ENCODE results near the gene GNAT1. TPM values are rescaled to one million over a fixed set of nuclear protein-coding genes. Genes with fewer than 3 reads are reported as not detected.
A peak's percentile ranks its signal among the peaks of the same experiment; 100 is the strongest.

GNAT1 gene
- total RNA-seq, 2 experiments from 2014 or later: not detected

DNA sequence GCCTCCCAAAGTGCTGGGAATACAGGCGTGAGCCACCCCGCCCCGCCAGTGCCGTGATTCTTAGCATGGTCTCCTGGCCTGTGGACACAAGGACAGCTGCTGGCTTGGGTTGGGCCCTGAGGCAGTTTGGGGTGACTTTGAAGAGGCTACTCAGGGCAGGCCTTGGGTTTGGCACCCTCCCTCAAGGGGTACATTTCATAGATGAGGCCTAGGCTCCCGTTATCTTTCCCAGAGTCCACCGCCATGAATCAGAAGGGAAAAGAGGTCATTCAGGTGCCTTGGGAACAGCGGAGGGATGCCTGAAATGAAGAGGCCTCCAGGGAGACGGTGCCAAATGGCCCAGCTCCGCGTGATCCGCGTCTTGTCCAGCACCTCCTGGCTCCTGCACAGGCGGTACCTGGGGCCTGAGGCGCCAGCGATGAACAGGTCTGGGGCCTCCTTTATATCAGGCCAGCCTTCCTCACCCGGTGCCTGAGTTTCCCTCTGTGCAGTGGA, 53.9 kb downstream of the GNAT1 start:
- no peak for DNase-seq (ENCODE audit: low spot score)
- Histone ChIP-seq H2AFZ (ENCODE audit: low read length) (no peak overlapping the region), H3K27ac (ENCODE audit: low read depth, low read length, poor library complexity, severe bottlenecking) (peak overlapping the region; percentile 79), H3K4me2 (ENCODE audit: low read length) (peak overlapping the region; percentile 78), H3K79me2 (ENCODE audit: insufficient read depth, low read depth, low read length) (peaks cover 68% of the 10 kb centered on the region), H3K9me2 (ENCODE audit: insufficient read depth, low read length) (no peaks in the 10 kb centered on the region), H3K4me1 (ENCODE audit: insufficient read depth, low read length, poor library complexity, severe bottlenecking) (peaks cover 73% of the 10 kb centered on the region), H3K9me3 (ENCODE audit: low read length) (no peaks in the 10 kb centered on the region), H4K20me1 (ENCODE audit: insufficient read depth, low read length) (peaks cover 15% of the 10 kb centered on the region; the same call in 1 of the 2 replicates), H3K36me3 (ENCODE audit: insufficient read depth, low read length) (peaks cover 43% of the 10 kb centered on the region; the same call in 1 of the 2 replicates), H3K4me3 (ENCODE audit: low read depth, low read length, poor library complexity, severe bottlenecking) (peak overlapping the region; percentile 64)
- TF ChIP-seq, protein P1, sequence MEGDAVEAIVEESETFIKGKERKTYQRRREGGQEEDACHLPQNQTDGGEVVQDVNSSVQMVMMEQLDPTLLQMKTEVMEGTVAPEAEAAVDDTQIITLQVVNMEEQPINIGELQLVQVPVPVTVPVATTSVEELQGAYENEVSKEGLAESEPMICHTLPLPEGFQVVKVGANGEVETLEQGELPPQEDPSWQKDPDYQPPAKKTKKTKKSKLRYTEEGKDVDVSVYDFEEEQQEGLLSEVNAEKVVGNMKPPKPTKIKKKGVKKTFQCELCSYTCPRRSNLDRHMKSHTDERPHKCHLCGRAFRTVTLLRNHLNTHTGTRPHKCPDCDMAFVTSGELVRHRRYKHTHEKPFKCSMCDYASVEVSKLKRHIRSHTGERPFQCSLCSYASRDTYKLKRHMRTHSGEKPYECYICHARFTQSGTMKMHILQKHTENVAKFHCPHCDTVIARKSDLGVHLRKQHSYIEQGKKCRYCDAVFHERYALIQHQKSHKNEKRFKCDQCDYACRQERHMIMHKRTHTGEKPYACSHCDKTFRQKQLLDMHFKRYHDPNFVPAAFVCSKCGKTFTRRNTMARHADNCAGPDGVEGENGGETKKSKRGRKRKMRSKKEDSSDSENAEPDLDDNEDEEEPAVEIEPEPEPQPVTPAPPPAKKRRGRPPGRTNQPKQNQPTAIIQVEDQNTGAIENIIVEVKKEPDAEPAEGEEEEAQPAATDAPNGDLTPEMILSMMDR (conservative IDR thresholded peaks at IDR 0.05; ENCODE audit: low read length): no peak
- no peak for TF ChIP-seq EZH2phosphoT487 (IDR thresholded peaks at IDR 0.05; ENCODE audit: borderline replicate concordance, low read depth, low read length)
- POLR2A ChIA-PET: no interaction called here
- no TSS peak for BruUV-seq (replicated peaks)
- intact Hi-C loops (cut with micrococcal nuclease; ENCODE audit: unreplicated experiment): no loop called here
- CTCF ChIA-PET (ENCODE audit: unreplicated experiment): no interaction called here

DNA sequence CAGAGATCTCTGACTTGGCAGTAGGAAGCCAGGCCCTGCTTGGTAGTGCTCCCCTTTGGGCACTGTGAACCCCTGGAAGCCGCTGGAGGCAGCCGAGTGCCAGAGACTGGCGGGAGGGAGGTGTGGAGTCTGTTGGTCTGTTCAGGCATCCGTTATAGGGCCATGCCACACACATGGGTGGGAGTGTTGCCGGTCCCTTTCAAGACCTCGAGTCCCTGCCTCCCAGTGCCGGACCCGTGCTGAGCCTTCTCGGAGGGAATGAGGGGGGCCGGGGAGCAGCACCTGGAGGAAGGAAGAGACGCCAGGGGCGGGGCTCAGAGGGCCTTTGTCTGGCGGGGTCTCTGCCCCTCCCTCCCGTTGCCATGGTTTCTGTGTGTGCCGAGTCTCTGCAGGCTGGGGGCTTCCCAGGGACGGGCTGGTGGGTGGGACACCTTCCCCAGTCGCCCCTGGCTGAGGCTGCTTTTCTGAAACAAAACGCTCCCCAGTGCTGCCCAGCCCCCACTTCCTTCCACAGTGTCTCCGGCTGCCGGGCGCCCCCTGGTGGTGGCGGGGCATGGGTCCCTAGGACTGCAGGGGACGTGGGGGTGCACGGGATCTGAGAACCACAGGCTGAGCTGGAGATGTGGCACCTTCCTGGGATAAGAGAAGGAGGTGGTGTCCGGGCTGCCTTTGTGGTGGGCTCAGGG, 54.6 kb downstream of the GNAT1 start:
- H3K9me3 ChIP-seq (ENCODE audit: low read length): no peaks in the 10 kb centered on the region
- intact Hi-C loops (cut with micrococcal nuclease; ENCODE audit: unreplicated experiment): loop anchor here (1.0 to 2.0 kb wide), 3 partner anchors 9 to 53 kb away; partner anchors contain the start of genes HYAL3 and NAA80
- BruUV-seq (replicated peaks): no TSS peak
- TF ChIP-seq, protein P1 (conservative IDR thresholded peaks at IDR 0.05; ENCODE audit: low read length): peak; percentile 97
- TF ChIP-seq EZH2phosphoT487 (IDR thresholded peaks at IDR 0.05; ENCODE audit: borderline replicate concordance, low read depth, low read length): no peak
- H3K9me2 ChIP-seq (ENCODE audit: insufficient read depth, low read length): no peaks in the 10 kb centered on the region
- DNase-seq (ENCODE audit: low spot score): peak; percentile 89
- ChIA-PET POLR2A (interaction anchor here (0.6 to 1.9 kb wide), 6 partner anchors 9 to 26 kb away, joined by 3 to 24 read pairs (median 6); partner anchors contain the start of gene GNAI2), CTCF (ENCODE audit: unreplicated experiment) (interaction anchor here (0.8 to 1.5 kb wide), 11 partner anchors 8 to 54 kb away, joined by 3 to 20 read pairs (median 6); partner anchors contain the start of gene GNAI2)
- peak overlapping the region; percentile 78 for H3K4me2 ChIP-seq (ENCODE audit: low read length)
- H3K36me3 ChIP-seq (ENCODE audit: insufficient read depth, low read length): peaks cover 44% of the 10 kb centered on the region; the same call in 1 of the 2 replicates
- H3K4me3 ChIP-seq (ENCODE audit: low read depth, low read length, poor library complexity, severe bottlenecking): peak overlapping the region; percentile 64
- H3K4me1 ChIP-seq (ENCODE audit: insufficient read depth, low read length, poor library complexity, severe bottlenecking): peaks cover 67% of the 10 kb centered on the region
- H3K79me2 ChIP-seq (ENCODE audit: insufficient read depth, low read depth, low read length): peaks cover 63% of the 10 kb centered on the region
- peak overlapping the region; percentile 15; the same call in 1 of the 2 replicates for H2AFZ ChIP-seq (ENCODE audit: low read length)
- peaks cover 15% of the 10 kb centered on the region; the same call in 1 of the 2 replicates for H4K20me1 ChIP-seq (ENCODE audit: insufficient read depth, low read length)
- peak overlapping the region; percentile 79 for H3K27ac ChIP-seq (ENCODE audit: low read depth, low read length, poor library complexity, severe bottlenecking)

All from OCI-LY7 (cell line).